MM.1S (cell line): Measurements from ENCODE around the gene LEF1.

Source experiments
- DNase-seq: peaks from one replicate; pipeline ENCODE4 v3.0.0-alpha.2; 2015
- H2AFZ ChIP-seq: fragments of 300-600 bp; sonication (generic); 2 replicates; pipeline ENCODE4 v1.6.0; 2016; ENCODE audit warnings: antibody characterized with exemption, low read length
- H3F3A ChIP-seq: fragments of 300-600 bp; sonication (generic); 2 replicates; pipeline ENCODE4 v1.6.1; 2016; ENCODE audit warnings: mild to moderate bottlenecking, antibody characterized with exemption, low read length, moderate library complexity, mixed read lengths; ENCODE audit not compliant: insufficient read depth
- H3K27ac ChIP-seq: fragments of 300-600 bp; sonication (generic); 2 replicates; pipeline ENCODE4 v1.5.1; 2016; ENCODE audit warnings: mild to moderate bottlenecking, low read length
- H3K27me3 ChIP-seq: fragments of 300-600 bp; sonication (generic); replicated peaks from 2 replicates; pipeline ENCODE4 v1.6.0; 2016; ENCODE audit warnings: low read length; ENCODE audit not compliant: insufficient read depth
- H3K36me3 ChIP-seq: fragments of 300-600 bp; sonication (generic); replicated peaks from 2 replicates; pipeline ENCODE4 v1.6.1; 2016; ENCODE audit warnings: mild to moderate bottlenecking, low read length, mixed read lengths; ENCODE audit not compliant: insufficient read depth
- H3K4me1 ChIP-seq: fragments of 300-600 bp; sonication (generic); 2 replicates; pipeline ENCODE4 v1.6.1; 2016; ENCODE audit warnings: low read length, mixed read lengths
- H3K4me2 ChIP-seq: fragments of 300-600 bp; sonication (generic); 2 replicates; pipeline ENCODE4 v1.6.0; 2016; ENCODE audit warnings: low read depth, low read length
- H3K4me3 ChIP-seq: fragments of 300-600 bp; sonication (generic); 2 replicates; pipeline ENCODE4 v1.5.1; 2016; ENCODE audit warnings: low read length, mixed read lengths
- H3K79me2 ChIP-seq: fragments of 300-600 bp; sonication (generic); 2 replicates; pipeline ENCODE4 v1.6.1; 2016; ENCODE audit warnings: mixed run types, low read length, mixed read lengths
- H3K9ac ChIP-seq: fragments of 300-600 bp; sonication (generic); 2 replicates; pipeline ENCODE4 v1.6.1; 2016; ENCODE audit warnings: low read length, mixed read lengths
- H3K9me2 ChIP-seq: fragments of 300-600 bp; sonication (generic); replicated peaks from 2 replicates; pipeline ENCODE4 v1.6.1; 2016; ENCODE audit warnings: mild to moderate bottlenecking, low read length, mixed read lengths; ENCODE audit not compliant: insufficient read depth
- H3K9me3 ChIP-seq: fragments of 300-600 bp; sonication (generic); replicated peaks from 2 replicates; pipeline ENCODE4 v1.6.1; 2016; ENCODE audit warnings: mild to moderate bottlenecking, low read length, mixed read lengths; ENCODE audit not compliant: insufficient read depth
- H4K20me1 ChIP-seq: fragments of 300-600 bp; sonication (generic); 2 replicates; pipeline ENCODE4 v1.6.1; 2016; ENCODE audit warnings: mild to moderate bottlenecking, low read length, moderate library complexity, mixed read lengths; ENCODE audit not compliant: insufficient read depth
- CTCF ChIP-seq: fragments of 300-600 bp; sonication (generic); IDR thresholded peaks from 2 replicates; pipeline ENCODE4 v1.5.1; 2016; ENCODE audit warnings: antibody characterized with exemption, low read length, mixed read lengths
- EZH2 ChIP-seq: fragments of 300-600 bp; sonication (generic); optimal IDR thresholded peaks from 2 replicates; pipeline ENCODE3; 2017; ENCODE audit warnings: low read depth, mild to moderate bottlenecking, antibody characterized with exemption, low read length, mixed read lengths
- EZH2phosphoT487 ChIP-seq: fragments of 300-600 bp; sonication (generic); IDR thresholded peaks from 2 replicates; pipeline ENCODE4 v1.6.1; 2018; ENCODE audit warnings: antibody characterized with exemption, low read length

The LEF1 gene

DNA sequence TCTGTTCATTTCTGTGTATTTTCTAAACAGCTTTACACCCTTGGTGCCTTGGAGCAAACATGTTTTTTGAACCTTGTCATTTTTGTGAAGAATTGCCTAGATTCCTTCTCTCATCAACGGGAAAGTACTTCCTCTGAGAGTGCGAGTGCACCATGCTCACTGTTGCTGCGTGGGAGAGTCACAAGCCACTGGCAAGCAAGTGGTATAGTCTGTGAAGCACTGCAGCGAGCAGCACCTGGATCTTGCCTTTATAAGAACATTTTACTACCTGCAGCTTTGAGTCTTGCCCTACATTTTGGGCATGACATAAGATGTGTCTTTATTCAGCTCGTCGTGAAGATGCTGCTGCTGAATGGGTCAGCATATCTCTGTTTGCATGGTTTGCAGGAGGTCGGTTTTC, 134.2 kb downstream of the LEF1 start:
- Histone ChIP-seq H3F3A (peaks cover 29% of the 10 kb centered on the region), H3K79me2 (peaks cover 5% of the 10 kb centered on the region; the same call in 1 of the 2 replicates), H3K27me3 (no peaks in the 10 kb centered on the region), H3K4me2 (peak overlapping the region; percentile 67; the same call in 1 of the 2 replicates), H3K27ac (peak overlapping the region; percentile 97), H3K9ac (no peak overlapping the region), H3K36me3 (no peaks in the 10 kb centered on the region), H3K9me3 (no peaks in the 10 kb centered on the region), H3K9me2 (no peaks in the 10 kb centered on the region), H3K4me3 (no peak overlapping the region), H2AFZ (no peak overlapping the region), H3K4me1 (peaks cover 77% of the 10 kb centered on the region), H4K20me1 (no peaks in the 10 kb centered on the region)
- TF ChIP-seq CTCF (no peak), EZH2phosphoT487 (no peak), EZH2 (no peak)
- no peak for DNase-seq

GRCh38 chr4:108033348-108033747, 135.4 kb downstream of the LEF1 start:
- Histone ChIP-seq H3K27ac (peak overlapping the region; percentile 97; the same call in 1 of the 2 replicates), H3K9me3 (no peaks in the 10 kb centered on the region), H3K9ac (no peak overlapping the region), H3K9me2 (no peaks in the 10 kb centered on the region), H4K20me1 (no peaks in the 10 kb centered on the region), H3K36me3 (no peaks in the 10 kb centered on the region), H3F3A (peaks cover 30% of the 10 kb centered on the region), H3K4me1 (peaks cover 79% of the 10 kb centered on the region), H3K4me3 (no peak overlapping the region), H3K79me2 (peaks cover 5% of the 10 kb centered on the region; the same call in 1 of the 2 replicates), H3K4me2 (peak overlapping the region; percentile 24), H2AFZ (no peak overlapping the region), H3K27me3 (no peaks in the 10 kb centered on the region)
- peak; percentile 48 for DNase-seq
- TF ChIP-seq CTCF (no peak), EZH2phosphoT487 (no peak), EZH2 (no peak)

DNA sequence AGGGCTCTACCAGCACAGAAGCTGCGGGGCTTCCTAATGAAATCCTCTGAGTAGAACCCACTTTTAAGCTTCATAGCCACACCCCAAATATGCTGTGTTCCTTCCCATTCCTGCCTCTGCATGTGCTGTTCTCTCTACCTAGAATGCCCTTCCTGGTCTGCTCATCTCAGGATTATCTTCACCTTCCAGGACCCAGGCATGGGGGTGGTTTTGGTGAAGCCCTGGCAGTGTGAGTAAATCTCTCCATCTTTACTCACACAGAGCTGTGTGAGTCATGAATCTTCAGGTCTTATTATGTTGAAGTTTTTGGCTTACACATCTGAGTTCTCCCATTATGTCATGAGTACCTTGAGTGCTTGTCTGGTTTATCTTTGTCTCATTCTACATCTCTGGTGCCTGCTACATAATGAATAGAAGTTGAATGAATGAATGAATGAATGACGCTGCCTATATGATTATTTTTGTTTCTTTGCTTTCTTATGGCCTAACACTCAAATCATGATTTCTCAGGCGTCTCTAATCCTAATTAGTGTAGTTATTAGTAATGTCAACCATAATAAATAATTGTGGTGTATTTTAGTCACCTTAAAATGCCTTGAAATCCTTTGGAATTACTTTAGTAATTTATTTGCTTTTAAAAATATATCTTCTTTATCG, 137.2 kb downstream of the LEF1 start:
- peaks cover 27% of the 10 kb centered on the region for H3F3A ChIP-seq
- TF ChIP-seq EZH2phosphoT487: no peak
- no peak for TF ChIP-seq EZH2
- TF ChIP-seq CTCF: no peak
- peaks cover 5% of the 10 kb centered on the region; the same call in 1 of the 2 replicates for H3K79me2 ChIP-seq
- H4K20me1 ChIP-seq: no peaks in the 10 kb centered on the region
- no peaks in the 10 kb centered on the region for H3K36me3 ChIP-seq
- H2AFZ ChIP-seq: no peak overlapping the region
- H3K4me2 ChIP-seq: no peak overlapping the region
- H3K9ac ChIP-seq: no peak overlapping the region
- no peak for DNase-seq
- H3K4me1 ChIP-seq: peaks cover 69% of the 10 kb centered on the region
- H3K27ac ChIP-seq: peak overlapping the region; percentile 59; the same call in 1 of the 2 replicates
- H3K4me3 ChIP-seq: no peak overlapping the region
- H3K9me2 ChIP-seq: no peaks in the 10 kb centered on the region
- no peaks in the 10 kb centered on the region for H3K9me3 ChIP-seq
- H3K27me3 ChIP-seq: no peaks in the 10 kb centered on the region
